Heart right ventricle (tissue), 16 donors: Measurements from ENCODE around the gene TSFM. TPM values are rescaled to one million over a fixed set of nuclear protein-coding genes. Genes with fewer than 3 reads are reported as not detected.

Experiments used
- ATAC-seq, 8 donors: fragments of 200-7000 bp; cut with Tn5 transposase; one replicate each; pipeline ENCODE4 v1.9.1; 2020; ENCODE audit warnings: mild to moderate bottlenecking in 8 of 8, moderate library complexity in 8 of 8, moderate number of reproducible peaks in 1 of 8
- DNase-seq, 2 donors: peaks; one replicate each; pipeline ENCODE4 v3.0.0-alpha.2; 2020
- H3K27ac ChIP-seq, 10 donors: fragments of 200-600 bp; sonication (generic) in 2 of 10; one replicate each; pipeline versions ENCODE4 v1.5.0 to v1.8.0; 2020 to 2022; ENCODE audit warnings: mild to moderate bottlenecking in 3 of 10
- H3K27me3 ChIP-seq, 7 donors: fragments of 200-600 bp; one replicate each; pipeline ENCODE4 v1.8.0; 2021 to 2022; ENCODE audit warnings: mild to moderate bottlenecking in 2 of 7
- H3K36me3 ChIP-seq, 9 donors: fragments of 200-600 bp; sonication (generic) in 1 of 9; one replicate each; pipeline versions ENCODE4 v1.5.0 to v1.8.0; 2020 to 2022; ENCODE audit warnings: mild to moderate bottlenecking in 2 of 9
- H3K4me1 ChIP-seq, 9 donors: fragments of 200-600 bp; sonication (generic) in 1 of 9; one replicate each; pipeline versions ENCODE4 v1.5.0 to v1.8.0; 2020 to 2022; ENCODE audit warnings: mild to moderate bottlenecking in 4 of 9
- H3K4me3 ChIP-seq, 10 donors: fragments of 200-600 bp; sonication (generic) in 2 of 10; one replicate each; pipeline versions ENCODE4 v1.5.0 to v1.8.0; 2020 to 2022; ENCODE audit warnings: mild to moderate bottlenecking in 7 of 10, moderate library complexity in 2 of 10
- H3K9me3 ChIP-seq, 11 donors: fragments of 200-600 bp in 10 of 11; sonication (generic) in 2 of 11; one replicate each; pipeline versions ENCODE4 v1.5.0 to v1.8.0; 2013 to 2022; ENCODE audit warnings: mild to moderate bottlenecking in 2 of 11, control low read depth in 1 of 11, moderate library complexity in 1 of 11
- CTCF ChIP-seq, 9 donors: fragments of 200-600 bp; sonication (generic) in 2 of 9; IDR thresholded peaks; one replicate each; pipeline versions ENCODE4 v1.5.0 to v1.8.0; 2021 to 2022; ENCODE audit warnings: antibody characterized with exemption in 9 of 9, mild to moderate bottlenecking in 5 of 9, moderate library complexity in 1 of 9
- WGBS, 2 donors: extraction: QIAGEN DNeasy Blood & Tissue Kit; methylation state at CpG; one replicate each; pipeline ENCODE4 v1.1.7; 2013; ENCODE audit warnings: inconsistent platforms in 1 of 2; 5-methylcytosine and 5-hydroxymethylcytosine counted together
- intact Hi-C, 10 donors: fragments of 100-400 bp; cut with DNase I; formaldehyde crosslinking; loops; one replicate each; pipeline versions ENCODE4 v1.11.1 to v1.14.2; 2022
- polyA plus RNA-seq, 2 donors: library from polyadenylated mRNA; stranded (reverse); fragments of 200-250 nt; gene quantifications; one replicate each; pipeline ENCODE4 v1.2.3, GENCODE V29; 2013
- total RNA-seq, 10 donors: library from RNA; stranded (reverse); fragmentation: NEBNext Ultra II Directional in 3 of 10; extraction: Animal tissue kit (Norgen Biotek cat#: 25700) in 3 of 10; gene quantifications; one replicate each; pipeline versions ENCODE4 v1.2.1 to v1.2.4, GENCODE V29; 2021 to 2023
- donor health status: Arrhythmogenic right ventricular cardiomyopathy.
- donor health status: ischemic (EF 13 %, LVEDD 7.1; RV severe dilation, severe dysfunction).
- donor health status: healthy with polysubstance abuse.
- donor health status: DM: no; HTN: yes; CAD: no.
- donor health status: DM: no; HTN: no; CAD: no.
- donor health status: ischemic (EF 25% LVEDD 6.9; RV normal size, moderate dysfunction).
- donor health status: ischemic (EF 25% LVEDD 5.7; RV mildly dilated, moderate dysfunction).
- donor health status: healthy.
- donor health status: DM: yes; HTN: yes; CAD: no.
- donor health status: Ischemic cardiomyopathy.
- donor health status: ischemic (EF 35%, LVEDD 5.7; RV mildly dilated, moderate dysfunction).
- donor health status: nonischemic (EF 11% LVEDD 7.7; RV severe dilation, severe dysfunction).
- donor health status: DM: yes; HTN: yes; CAD: no.
- donor health status: PGD.
- donor health status: ischemic (EF 29% LVEDD 5.4; RV normal size, mild dysfunction).
- donor health status: nonischemic (EF 23%, LVEDD 6.1; RV moderate dilation, normal function).

The TSFM gene
- total and polyA plus RNA-seq, 12 donors, result 22.9 to 70.6 (median 52.6) TPM

- Histone ChIP-seq H3K27me3 (no peaks in the 10 kb centered on the region), H3K4me3 (no peak overlapping the region), H3K27ac (no peak overlapping the region), H3K4me1 (peaks cover 0 to 8% (median 5%) of the 10 kb centered on the region in 9 donors), H3K36me3 (peaks cover 0 to 100% (median 36%) of the 10 kb centered on the region in 9 donors), H3K9me3 (no peaks in the 10 kb centered on the region)
- intact Hi-C loops, result loop anchor here in 2 of 10 donors (10.0 kb wide), 1 partner anchor 98 kb away; no protein-coding TSS in a partner anchor
- DNase-seq (no peak), ATAC-seq (no peak)
- TF ChIP-seq CTCF (IDR thresholded peaks at IDR 0.05), result no peak
- 90 to 93% methylated on average over 9 of the region's 9 CpGs for WGBS, 2 donors
Measured at GRCh38 chr12:57807285-57807684, 24.7 kb downstream of the TSFM start.

- no peak overlapping the region for H3K27ac ChIP-seq
- DNase-seq, result no peak
- intact Hi-C loops, result loop anchor here in 2 of 10 donors (10.0 kb wide), 1 partner anchor 96 kb away; no protein-coding TSS in a partner anchor
- peaks cover 0 to 100% (median 31%) of the 10 kb centered on the region in 9 donors for H3K36me3 ChIP-seq
- TF ChIP-seq CTCF (IDR thresholded peaks at IDR 0.05), result no peak
- no peak for ATAC-seq
- WGBS, 2 donors, result 86 to 88% methylated on average over 5 of the region's 5 CpGs
- no peak overlapping the region for H3K4me3 ChIP-seq
- H3K4me1 ChIP-seq, result peaks cover 0 to 7% (median 4%) of the 10 kb centered on the region in 9 donors
- no peaks in the 10 kb centered on the region for H3K27me3 ChIP-seq
- H3K9me3 ChIP-seq, result no peaks in the 10 kb centered on the region
Measured at GRCh38 chr12:57808351-57808750, 25.8 kb downstream of the TSFM start.

- Histone ChIP-seq H3K9me3 (no peaks in the 10 kb centered on the region), H3K36me3 (peaks cover 0 to 96% (median 30%) of the 10 kb centered on the region in 9 donors), H3K4me3 (no peak overlapping the region), H3K4me1 (peaks cover 1 to 7% (median 5%) of the 10 kb centered on the region in 9 donors), H3K27ac (no peak overlapping the region), H3K27me3 (no peaks in the 10 kb centered on the region)
- intact Hi-C loops, result loop anchor here in 2 of 10 donors (10.0 kb wide), 1 partner anchor 95 kb away; no protein-coding TSS in a partner anchor
- WGBS, 2 donors, result 90 to 94% methylated on average over 3 of the region's 3 CpGs
- ATAC-seq (no peak), DNase-seq (no peak)
- TF ChIP-seq CTCF (IDR thresholded peaks at IDR 0.05), result no peak
Measured at GRCh38 chr12:57809425-57809824, 26.8 kb downstream of the TSFM start.

- Histone ChIP-seq H3K27ac (no peak overlapping the region), H3K9me3 (no peaks in the 10 kb centered on the region), H3K4me3 (no peak overlapping the region), H3K27me3 (no peaks in the 10 kb centered on the region), H3K4me1 (peaks cover 6 to 18% (median 15%) of the 10 kb centered on the region in 9 donors), H3K36me3 (peaks cover 0 to 90% (median 25%) of the 10 kb centered on the region in 9 donors)
- no peak for ATAC-seq
- WGBS, 2 donors, result 90% methylated on average over 5 of the region's 5 CpGs
- intact Hi-C loops, result no loop called here
- DNase-seq, result no peak
- TF ChIP-seq CTCF (IDR thresholded peaks at IDR 0.05), result no peak
Measured at GRCh38 chr12:57810450-57810849, 27.9 kb downstream of the TSFM start.
